HG03196 (cell line): ENCODE results near the gene CCR6.

Source experiments
- ATAC-seq: cut with Tn5 transposase; IDR thresholded peaks from one replicate; pipeline ENCODE4 v1.9.1; 2021; ENCODE audit not compliant: unreplicated experiment

The CCR6 gene

GRCh38 chr6:167119670-167120582, 3.0 kb upstream of the CCR6 start:
- ATAC-seq, result no peak

GRCh38 chr6:167120583-167120903, 2.4 kb upstream of the CCR6 start:
- no peak for ATAC-seq

DNA sequence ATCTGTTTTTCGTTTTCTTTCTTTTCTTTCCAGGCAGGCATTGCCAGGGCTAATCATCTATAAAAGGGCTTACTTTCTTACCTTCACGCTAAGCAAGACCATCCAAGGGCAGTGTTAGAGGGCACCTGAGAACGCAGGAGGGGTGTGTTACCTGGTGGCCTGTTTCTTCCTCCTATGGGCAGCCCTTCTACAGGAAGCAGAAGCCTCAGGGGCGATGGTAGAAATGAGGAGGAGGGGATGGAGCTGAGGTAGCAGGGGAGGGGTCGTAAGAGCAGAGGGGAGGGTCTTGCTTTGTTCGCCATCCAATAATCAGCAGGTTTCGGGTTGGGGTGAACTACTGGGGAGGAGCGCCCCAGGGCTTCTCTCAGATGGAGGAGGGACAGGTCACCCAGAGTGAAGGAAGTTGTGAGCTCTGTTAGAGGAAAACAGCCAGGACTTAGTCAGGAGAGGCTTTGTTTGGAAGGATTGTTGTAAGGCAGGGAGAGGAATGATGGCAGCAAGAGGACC, 1.5 kb upstream of the CCR6 start:
- peak; percentile 1 for ATAC-seq

DNA sequence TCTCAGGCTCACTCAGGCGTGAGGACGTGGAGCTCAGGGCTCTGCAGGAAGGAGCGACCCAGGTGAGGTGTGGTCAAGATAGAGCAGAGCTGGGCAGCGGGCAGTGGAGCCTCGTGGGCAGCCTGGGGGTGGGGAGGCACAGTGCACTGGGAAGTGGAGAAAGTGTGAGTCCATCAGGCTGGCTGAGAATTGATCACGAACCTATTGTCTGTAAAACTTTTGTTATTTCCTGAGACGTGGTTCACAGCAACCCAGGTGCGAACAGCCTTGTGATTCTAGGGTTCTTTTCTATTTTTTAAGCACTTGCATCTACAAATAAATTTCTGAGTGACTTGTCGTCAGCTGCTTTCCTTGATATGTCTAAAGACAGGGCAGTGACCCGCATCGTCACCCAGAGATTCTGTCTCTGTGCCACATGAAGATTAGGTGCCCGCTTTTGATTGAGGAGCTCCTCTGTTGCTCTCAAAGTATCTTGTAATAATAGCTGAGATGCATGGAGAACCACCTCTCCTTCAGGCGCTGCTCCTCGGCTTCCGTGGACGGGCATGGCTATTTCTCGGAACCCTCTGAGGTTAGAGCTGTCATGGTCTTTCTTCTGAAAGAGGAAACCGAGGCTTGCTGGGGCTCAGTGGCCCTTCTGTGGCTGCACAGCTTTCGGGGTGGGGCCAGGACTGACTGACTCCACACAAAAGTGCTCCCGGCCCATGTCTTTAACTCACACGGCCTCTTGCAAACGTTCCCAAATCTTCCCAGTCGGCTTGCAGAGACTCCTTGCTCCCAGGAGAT, 662 bp upstream of the CCR6 start:
- ATAC-seq, result peak; percentile 35

- no peak for ATAC-seq
Observed at GRCh38 chr6:167124753-167125152, 1.9 kb downstream of the CCR6 start.

DNA sequence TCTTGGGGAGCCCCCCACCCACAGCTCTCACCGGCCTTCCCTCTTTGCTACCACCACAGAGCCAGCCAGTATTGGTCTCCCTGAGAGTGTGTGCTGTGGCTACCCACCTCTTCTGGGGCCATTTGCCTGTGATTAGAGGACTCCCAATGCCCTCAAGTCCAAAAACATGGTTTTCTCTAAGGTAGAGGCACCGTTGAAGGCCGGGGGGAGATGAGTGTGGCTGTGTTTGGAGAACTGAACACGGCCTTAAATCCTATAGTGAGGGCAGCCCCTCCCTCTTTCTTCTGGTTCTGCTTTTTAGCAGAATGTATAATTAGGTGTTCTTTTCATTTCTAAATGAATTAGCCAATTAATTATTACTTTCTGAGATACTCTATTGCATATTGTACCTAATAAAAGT, 2.5 kb downstream of the CCR6 start:
- ATAC-seq, result no peak

DNA sequence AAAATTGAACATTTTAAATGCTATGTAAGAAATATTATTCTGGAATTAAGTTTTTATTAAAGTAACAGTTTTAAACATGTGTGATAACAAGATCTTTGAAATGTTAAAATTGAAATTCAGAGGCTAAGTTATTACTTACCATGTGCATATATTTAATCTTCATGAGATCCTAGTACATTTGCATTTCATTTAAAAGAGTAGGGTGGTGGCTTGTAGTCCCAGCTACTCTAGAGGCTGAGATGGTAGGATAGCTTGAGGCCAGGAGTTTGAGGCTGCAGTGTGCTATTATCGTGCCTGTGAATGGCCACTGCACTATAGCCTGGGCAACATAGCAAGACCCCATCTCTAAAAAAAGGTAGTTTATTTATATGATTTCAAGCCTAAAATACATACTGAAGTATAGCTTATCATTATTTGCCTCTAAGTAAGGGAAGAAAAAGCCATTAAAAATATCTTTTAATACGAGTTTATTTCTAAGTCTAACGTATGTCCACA, 3.0 kb downstream of the CCR6 start:
- no peak for ATAC-seq

DNA sequence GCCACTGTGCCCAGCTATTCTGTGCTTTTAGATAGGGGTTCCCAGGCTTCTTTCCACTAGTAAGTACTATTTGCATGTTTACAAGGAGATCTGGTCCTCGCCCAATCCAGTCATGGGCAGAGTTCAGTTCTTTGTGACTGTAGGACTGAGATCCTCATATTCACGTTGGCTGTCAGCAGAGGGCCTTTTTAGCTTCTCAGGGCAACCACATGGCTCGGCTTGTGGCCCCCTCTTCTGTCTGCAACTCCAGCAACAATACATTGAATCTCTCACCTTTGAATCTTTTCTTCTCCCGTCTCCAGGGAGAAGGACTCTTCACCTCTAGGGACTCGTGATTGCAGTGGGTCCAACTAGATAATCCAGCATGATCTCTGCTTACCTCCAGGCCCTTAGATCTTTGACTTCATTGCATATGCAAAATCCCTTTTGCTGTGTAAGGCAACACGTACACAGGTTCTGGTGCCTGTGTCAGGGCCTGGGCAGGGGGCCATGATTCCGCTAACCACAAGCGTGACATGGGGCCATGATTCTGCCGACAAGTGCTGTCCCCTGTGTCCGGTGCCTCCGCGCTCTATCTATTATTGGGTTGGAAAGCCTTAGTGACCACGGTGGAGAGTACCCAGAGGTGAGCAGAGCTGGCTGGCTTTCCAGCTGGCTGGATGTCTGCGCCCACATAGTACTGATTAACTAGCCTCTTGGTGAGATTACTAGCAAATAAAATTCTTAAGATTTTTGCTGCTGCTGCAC, 5.1 kb downstream of the CCR6 start:
- ATAC-seq, result no peak

DNA sequence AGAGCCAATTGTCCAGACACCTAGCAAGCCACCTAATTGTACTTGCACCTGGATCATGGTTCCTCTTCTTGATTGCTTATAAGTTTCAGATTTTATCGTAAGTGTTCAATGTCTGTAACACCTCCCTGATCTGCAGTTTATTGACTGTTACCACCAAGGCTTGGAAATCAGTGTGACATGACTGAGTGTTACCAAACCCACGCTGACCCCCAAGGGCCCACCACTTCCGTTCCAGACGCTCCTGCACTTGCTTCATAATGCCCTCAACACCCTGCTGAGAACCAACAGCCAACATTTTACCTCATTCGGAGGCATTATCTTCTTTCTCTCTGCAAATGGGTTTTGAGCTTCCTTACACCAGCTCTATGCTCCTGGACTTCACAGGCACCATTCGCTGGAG, 6.3 kb downstream of the CCR6 start:
- no peak for ATAC-seq

GRCh38 chr6:167129562-167129961, 6.7 kb downstream of the CCR6 start:
- ATAC-seq, result no peak

DNA sequence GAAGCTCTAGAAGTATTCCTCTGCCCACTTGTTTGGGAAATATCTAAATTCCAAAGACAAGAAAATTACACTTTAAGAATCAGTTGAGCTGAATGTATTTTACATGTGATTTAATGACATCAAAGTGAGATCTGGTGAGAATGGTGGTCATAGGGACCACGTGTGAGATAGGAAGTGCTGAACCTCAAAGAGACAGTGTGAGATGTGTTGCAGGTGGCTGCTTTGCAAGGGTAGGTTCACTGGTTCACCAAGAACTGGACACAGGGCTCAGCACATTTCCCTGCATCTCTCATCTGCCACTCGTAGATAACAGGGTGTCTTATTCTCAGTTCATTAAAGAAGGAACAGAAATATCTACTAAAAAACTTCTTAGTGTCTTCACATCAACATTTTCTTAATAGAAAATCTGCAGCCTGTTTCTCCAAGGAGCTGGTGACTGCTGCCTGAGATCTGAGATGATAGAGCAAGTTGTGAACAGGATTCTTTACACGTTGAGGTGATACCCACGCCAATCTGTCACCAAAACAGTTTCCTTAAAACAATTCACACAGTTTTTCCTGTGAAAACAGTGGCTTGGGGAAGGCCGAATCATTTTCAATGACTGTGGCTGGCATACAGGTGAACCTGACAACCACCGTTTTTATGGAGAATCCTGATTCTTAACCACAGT, 7.2 kb downstream of the CCR6 start:
- ATAC-seq, result peak; percentile 33

- ATAC-seq, result no peak
Observed at GRCh38 chr6:167130712-167131684, 8.1 kb downstream of the CCR6 start.

DNA sequence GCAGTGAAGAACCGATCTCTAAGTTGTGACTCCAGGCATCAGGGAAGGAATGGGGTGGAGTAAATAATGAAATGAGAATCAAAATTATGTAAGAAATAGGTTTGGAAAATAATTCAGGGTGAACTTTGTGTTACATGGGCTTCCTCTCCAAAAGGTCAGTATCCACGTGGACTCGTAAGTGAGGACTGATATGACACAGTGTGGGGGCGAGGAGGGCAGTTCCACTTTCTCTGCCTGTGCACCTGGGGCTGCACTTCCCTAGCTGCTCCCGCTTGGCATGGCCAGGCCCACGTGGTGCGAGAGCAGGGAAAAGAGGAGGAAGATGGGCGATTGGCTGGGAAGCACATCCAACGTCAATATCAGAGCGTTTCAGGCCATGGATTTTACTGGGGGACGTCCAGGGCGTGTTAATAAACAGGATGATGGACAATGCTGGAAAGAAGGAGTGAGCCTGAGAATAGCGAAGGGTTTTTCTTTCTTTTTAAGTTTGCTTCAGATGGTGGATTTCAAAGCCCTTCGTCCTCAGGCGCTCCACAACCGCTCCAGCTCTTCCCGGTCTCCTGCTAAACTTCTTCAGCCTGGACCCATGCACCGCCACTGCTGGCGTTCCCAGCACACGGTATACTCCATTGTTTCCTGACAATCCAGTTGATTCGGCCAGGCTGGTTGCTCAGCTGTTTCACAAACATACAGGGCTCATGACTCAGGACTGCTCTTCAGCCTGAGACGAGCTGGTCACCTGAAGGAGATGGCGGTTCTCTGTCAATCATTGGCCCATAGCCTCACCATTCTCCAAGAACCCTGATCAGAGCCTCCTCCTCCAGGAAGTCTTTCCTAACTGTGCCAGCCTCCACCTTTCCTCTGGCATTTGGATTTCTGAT, 11.8 kb downstream of the CCR6 start:
- no peak for ATAC-seq

DNA sequence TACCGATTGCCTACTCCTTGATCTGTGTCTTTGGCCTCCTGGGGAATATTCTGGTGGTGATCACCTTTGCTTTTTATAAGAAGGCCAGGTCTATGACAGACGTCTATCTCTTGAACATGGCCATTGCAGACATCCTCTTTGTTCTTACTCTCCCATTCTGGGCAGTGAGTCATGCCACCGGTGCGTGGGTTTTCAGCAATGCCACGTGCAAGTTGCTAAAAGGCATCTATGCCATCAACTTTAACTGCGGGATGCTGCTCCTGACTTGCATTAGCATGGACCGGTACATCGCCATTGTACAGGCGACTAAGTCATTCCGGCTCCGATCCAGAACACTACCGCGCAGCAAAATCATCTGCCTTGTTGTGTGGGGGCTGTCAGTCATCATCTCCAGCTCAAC, 13.5 kb downstream of the CCR6 start:
- ATAC-seq, result no peak

- no peak for ATAC-seq
Observed at GRCh38 chr6:167137081-167137480, 14.2 kb downstream of the CCR6 start.

GRCh38 chr6:167137881-167138280, 15.0 kb downstream of the CCR6 start:
- ATAC-seq, result no peak

DNA sequence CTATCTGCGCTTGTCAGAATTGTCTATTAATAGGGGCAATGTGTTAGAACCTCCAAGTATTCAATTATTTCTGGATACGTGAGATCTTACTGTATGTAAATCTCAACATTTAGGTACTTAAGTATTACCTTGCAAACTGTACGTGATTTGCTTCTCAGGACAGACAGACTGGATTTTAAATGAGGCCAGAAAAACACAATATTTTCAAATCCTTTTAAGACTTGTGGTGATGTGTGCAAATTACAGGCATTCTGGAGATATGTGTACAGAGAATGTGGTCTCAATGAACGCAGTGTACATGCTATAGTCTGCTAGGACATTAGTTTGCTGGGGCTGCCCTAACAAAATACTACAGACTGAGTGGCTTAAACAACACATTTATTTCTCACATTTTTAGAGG, 16.9 kb downstream of the CCR6 start:
- no peak for ATAC-seq
